IMR-90 (cell line): ENCODE results near the gene STXBP4. TPM values are rescaled to one million over a fixed set of nuclear protein-coding genes. Genes with fewer than 3 reads are reported as not detected.

Experiments
- ATAC-seq: fragments of 200-7000 bp; cut with Tn5 transposase; 2 replicates; pipeline ENCODE4 v1.9.1; 2020; ENCODE audit warnings: low read depth, mild to moderate bottlenecking, moderate library complexity
- BruUV-seq: library from RNA; stranded (reverse); fragments of 400-500 nt; replicated peaks from 2 replicates; lab custom pipeline; 2021; lab: Mats Ljungman, UMichigan
- CTCF ChIA-PET: fragments of 300-600 bp; formaldehyde crosslinking; extraction: SDS; loops from one replicate; lab custom pipeline; 2021; ENCODE audit warnings: antibody characterized with exemption; lab: Yijun Ruan, JAX
- POLR2A ChIA-PET: fragments of 300-600 bp; sonication (Branson Sonifier 250); formaldehyde crosslinking; loops from one replicate; lab custom pipeline; 2022; ENCODE audit warnings: antibody characterized with exemption; ENCODE audit not compliant: unreplicated experiment; lab: Charles Lee
- DNase-seq: peaks from one replicate; pipeline ENCODE4 v3.0.0; 2013
- H2AFZ ChIP-seq: replicated peaks from 2 replicates; pipeline ENCODE3; 2013; ENCODE audit warnings: low read length, mild to moderate bottlenecking; ENCODE audit not compliant: poor library complexity
- H2AK5ac ChIP-seq: 2 replicates; pipeline ENCODE4 v1.6.1; 2013; ENCODE audit warnings: low read depth, low read length, inconsistent platforms
- H2AK9ac ChIP-seq: replicated peaks from 2 replicates; pipeline ENCODE3; 2013; ENCODE audit warnings: mild to moderate bottlenecking, low read depth, low read length, moderate library complexity; ENCODE audit not compliant: poor library complexity
- H2BK120ac ChIP-seq: 2 replicates; pipeline ENCODE4 v1.6.1; 2013; ENCODE audit warnings: low read depth, low read length, inconsistent platforms
- H2BK15ac ChIP-seq: 3 replicates; pipeline ENCODE4 v1.6.1; 2013; ENCODE audit warnings: low read depth, low read length, inconsistent platforms
- H2BK20ac ChIP-seq: 2 replicates; pipeline ENCODE4 v1.6.1; 2013; ENCODE audit warnings: low read depth, mild to moderate bottlenecking, inconsistent platforms, low read length, moderate library complexity
- H2BK5ac ChIP-seq: 2 replicates; pipeline ENCODE4 v1.6.1; 2013; ENCODE audit warnings: mild to moderate bottlenecking, low read depth, low read length, inconsistent platforms; ENCODE audit not compliant: poor library complexity, severe bottlenecking
- H3K14ac ChIP-seq: replicated peaks from 2 replicates; pipeline ENCODE4 v1.6.1; 2013; ENCODE audit warnings: low read depth, low read length, inconsistent platforms
- H3K18ac ChIP-seq: 2 replicates; pipeline ENCODE4 v1.6.1; 2013; ENCODE audit warnings: low read depth, low read length, control low read depth
- H3K23ac ChIP-seq: 2 replicates; pipeline ENCODE4 v1.6.1; 2013; ENCODE audit warnings: low read depth, low read length, inconsistent platforms
- H3K27ac ChIP-seq: 2 replicates; pipeline ENCODE4 v1.5.1; 2013; ENCODE audit warnings: mild to moderate bottlenecking, control low read depth, low read length; ENCODE audit not compliant: insufficient read depth
- H3K27me3 ChIP-seq: 2 replicates; pipeline ENCODE4 v1.6.1; 2013; ENCODE audit warnings: low read length; ENCODE audit not compliant: control insufficient read depth, insufficient read depth
- H3K36me3 ChIP-seq: 2 replicates; pipeline ENCODE4 v1.6.1; 2013; ENCODE audit warnings: low read length, mixed read lengths; ENCODE audit not compliant: control insufficient read depth, insufficient read depth
- H3K4ac ChIP-seq: 2 replicates; pipeline ENCODE4 v1.6.1; 2013; ENCODE audit warnings: low read depth, low read length, inconsistent platforms
- H3K4me1 ChIP-seq: 2 replicates; pipeline ENCODE4 v1.6.1; 2013; ENCODE audit warnings: low read length, mixed read lengths; ENCODE audit not compliant: control insufficient read depth, insufficient read depth
- H3K4me2 ChIP-seq: 2 replicates; pipeline ENCODE4 v1.6.1; 2013; ENCODE audit warnings: low read depth, mild to moderate bottlenecking, control low read depth, low read length, moderate library complexity
- H3K4me3 ChIP-seq: 2 replicates; pipeline ENCODE4 v1.5.1; 2013; ENCODE audit warnings: low read depth, mild to moderate bottlenecking, control low read depth, low read length, moderate library complexity; ENCODE audit not compliant: insufficient read depth
- H3K56ac ChIP-seq: 2 replicates; pipeline ENCODE4 v1.6.1; 2013; ENCODE audit warnings: low read length, inconsistent platforms; ENCODE audit not compliant: insufficient read depth; ENCODE audit errors: extremely low read depth
- H3K79me1 ChIP-seq, 2 experiments: 2 replicates each; pipeline ENCODE4 v1.6.1; 2013; ENCODE audit warnings: low read length in 2 of 2, inconsistent platforms in 1 of 2, low read depth in 1 of 2
- H3K9ac ChIP-seq: 2 replicates; pipeline ENCODE4 v1.6.1; 2013; ENCODE audit warnings: low read depth, low read length, control low read depth
- H3K9me1 ChIP-seq: 2 replicates; pipeline ENCODE4 v1.6.1; 2013; ENCODE audit warnings: low read length, inconsistent platforms; ENCODE audit not compliant: insufficient read depth
- H3K9me3 ChIP-seq: 2 replicates; pipeline ENCODE4 v1.6.1; 2013; ENCODE audit warnings: low read length; ENCODE audit not compliant: control insufficient read depth, insufficient read depth
- H4K20me1 ChIP-seq: 2 replicates; pipeline ENCODE4 v1.6.1; 2013; ENCODE audit warnings: low read length, inconsistent platforms; ENCODE audit not compliant: insufficient read depth
- H4K5ac ChIP-seq: 2 replicates; pipeline ENCODE4 v1.6.1; 2013; ENCODE audit warnings: mild to moderate bottlenecking, low read depth, low read length, control low read depth
- H4K8ac ChIP-seq, 2 experiments: 2 replicates each; pipeline ENCODE4 v1.6.1; 2013; ENCODE audit warnings: low read depth in 2 of 2, low read length in 2 of 2, control low read depth in 1 of 2, inconsistent platforms in 1 of 2
- H4K91ac ChIP-seq: 2 replicates; pipeline ENCODE4 v1.6.1; 2013; ENCODE audit warnings: low read depth, low read length, inconsistent platforms; ENCODE audit not compliant: insufficient read depth
- BHLHE40 ChIP-seq: fragments of 150-350 bp; IDR thresholded peaks from 2 replicates; pipeline ENCODE4 v1.6.1; 2016; ENCODE audit warnings: mild to moderate bottlenecking, low read depth, low read length
- CEBPB ChIP-seq: IDR thresholded peaks from 2 replicates; pipeline ENCODE4 v1.6.1; 2012; ENCODE audit warnings: low read depth, low read length, improper control_type of control experiment
- CHD1 ChIP-seq: IDR thresholded peaks from 2 replicates; pipeline ENCODE4 v1.6.1; 2012; ENCODE audit warnings: low read depth, low read length, improper control_type of control experiment
- CTCF ChIP-seq: conservative IDR thresholded peaks from 2 replicates; pipeline ENCODE4 v1.5.1; 2012; ENCODE audit warnings: mild to moderate bottlenecking, low read depth, low read length, improper control_type of control experiment
- ELK1 ChIP-seq: fragments of 150-350 bp; IDR thresholded peaks from 2 replicates; pipeline ENCODE4 v1.6.1; 2016; ENCODE audit warnings: low read depth, mild to moderate bottlenecking, low read length, moderate library complexity, borderline replicate concordance
- FOS ChIP-seq: fragments of 150-350 bp; IDR thresholded peaks from 2 replicates; pipeline ENCODE4 v1.6.1; 2016; ENCODE audit warnings: low read depth, low read length
- MAZ ChIP-seq: IDR thresholded peaks from 2 replicates; pipeline ENCODE4 v1.6.1; 2012; ENCODE audit warnings: low read depth, mild to moderate bottlenecking, low read length, improper control_type of control experiment, moderate library complexity, borderline replicate concordance
- MXI1 ChIP-seq: IDR thresholded peaks from 2 replicates; pipeline ENCODE4 v1.6.1; 2012; ENCODE audit warnings: low read depth, mild to moderate bottlenecking, low read length, moderate library complexity, borderline replicate concordance
- NFE2L2 ChIP-seq: fragments of 150-350 bp; IDR thresholded peaks from 2 replicates; pipeline ENCODE4 v1.6.1; 2016; ENCODE audit warnings: low read depth, mild to moderate bottlenecking, low read length
- POLR2A ChIP-seq: IDR thresholded peaks from 2 replicates; pipeline ENCODE4 v1.6.1; 2012; ENCODE audit warnings: mild to moderate bottlenecking, low read depth, low read length
- RAD21 ChIP-seq: IDR thresholded peaks from 2 replicates; pipeline ENCODE4 v1.6.1; 2012; ENCODE audit warnings: low read length, improper control_type of control experiment
- RCOR1 ChIP-seq: IDR thresholded peaks from 2 replicates; pipeline ENCODE4 v1.6.1; 2012; ENCODE audit warnings: mild to moderate bottlenecking, low read length, improper control_type of control experiment; ENCODE audit not compliant: insufficient replicate concordance
- RFX5 ChIP-seq: IDR thresholded peaks from 2 replicates; pipeline ENCODE4 v1.8.0; 2012; ENCODE audit warnings: low read depth, mild to moderate bottlenecking, low read length, moderate library complexity
- SMC3 ChIP-seq: fragments of 150-350 bp; IDR thresholded peaks from 2 replicates; pipeline ENCODE4 v1.6.1; 2016; ENCODE audit warnings: low read depth, mild to moderate bottlenecking, antibody characterized with exemption, low read length, moderate library complexity
- USF2 ChIP-seq: fragments of 150-350 bp; IDR thresholded peaks from 2 replicates; pipeline ENCODE4 v1.6.1; 2017; ENCODE audit warnings: mild to moderate bottlenecking, antibody characterized with exemption, low read length, low read depth
- WGBS, 2 experiments: methylation state at CpG; one replicate each; pipeline versions ENCODE4 v1.1.5 to v1.1.7; 2013; ENCODE audit warnings: missing lambda C conversion rate in 2 of 2; ENCODE audit not compliant: insufficient read length in 1 of 2; ENCODE audit errors: extremely low coverage in 2 of 2; 5-methylcytosine and 5-hydroxymethylcytosine counted together
- dilution Hi-C: fragments of 300-500 bp; cut with HindIII; formaldehyde crosslinking; loops from one replicate; pipeline ENCODE4 v1.14.3; 2018; ENCODE audit warnings: low sequenced_read_pairs; ENCODE audit not compliant: unreplicated experiment
- in situ Hi-C: fragments of 300-500 bp; cut with MboI; formaldehyde crosslinking; loops from 3 replicates; pipeline ENCODE4 v1.14.3; 2019; ENCODE audit warnings: low sequenced_read_pairs, inconsistent platforms, mixed read lengths
- intact Hi-C: fragments of 100-400 bp; cut with micrococcal nuclease; formaldehyde crosslinking; loops from 2 replicates; pipeline ENCODE4 v1.10.0; 2022
- polyA plus RNA-seq, 3 experiments: library from polyadenylated mRNA; depleted of rRNA; stranded (reverse); fragments of >200 nt; gene quantifications; 2 replicates each; pipeline ENCODE4 v1.2.3, GENCODE V29; 2012; ENCODE audit warnings: low replicate concordance in 1 of 3
- total RNA-seq: library from RNA; depleted of rRNA; stranded (reverse); fragments of >200 nt; gene quantifications from 2 replicates; pipeline ENCODE4 v1.2.3, GENCODE V29; 2012

Gene STXBP4
- total and polyA plus RNA-seq, 2 of the 4 experiments (the other 2 are of a cell fraction) = 4.1 to 20.4 TPM

GRCh38 chr17:55004484-55004883 lies 35.9 kb downstream of the STXBP4 start:
- H3K27ac ChIP-seq = no peak overlapping the region
- ChIA-PET CTCF (interaction anchor here (2.1 kb wide), 1 partner anchor 11 kb away, joined by 6 read pairs; no protein-coding TSS in a partner anchor), POLR2A (no interaction called here)
- no peak overlapping the region for H3K56ac ChIP-seq
- H3K9ac ChIP-seq = no peak overlapping the region
- H2BK120ac ChIP-seq = no peak overlapping the region
- no peaks in the 10 kb centered on the region for H4K20me1 ChIP-seq
- no peaks in the 10 kb centered on the region for H3K36me3 ChIP-seq
- no peak for ATAC-seq
- no peaks in the 10 kb centered on the region for H3K9me3 ChIP-seq
- 75% methylated on average over 2 of the region's 5 CpGs; no CpG with 5 or more reads in 1 of the 2 experiments for WGBS, 2 experiments
- in situ Hi-C loops = no loop called here
- no peak overlapping the region for H2BK15ac ChIP-seq
- no peak overlapping the region for H4K8ac ChIP-seq
- no peak overlapping the region for H2AK5ac ChIP-seq
- DNase-seq = no peak
- no peaks in the 10 kb centered on the region for H3K79me1 ChIP-seq
- BruUV-seq = no TSS peak
- no peak overlapping the region for H3K18ac ChIP-seq
- H4K5ac ChIP-seq = no peak overlapping the region
- H4K91ac ChIP-seq = no peak overlapping the region
- dilution Hi-C loops = no loop called here
- H2AFZ ChIP-seq = no peak overlapping the region
- H2AK9ac ChIP-seq = no peak overlapping the region
- no peak overlapping the region for H2BK5ac ChIP-seq
- no peak overlapping the region for H3K14ac ChIP-seq
- no peaks in the 10 kb centered on the region for H3K27me3 ChIP-seq
- no peak overlapping the region for H3K4me2 ChIP-seq
- intact Hi-C loops = loop anchor here (10.0 kb wide), 1 partner anchor 60 kb away; no protein-coding TSS in a partner anchor
- no peaks in the 10 kb centered on the region for H3K4me1 ChIP-seq
- no peak overlapping the region for H3K23ac ChIP-seq
- TF ChIP-seq ELK1 (no peak), FOS (no peak), CTCF (no peak), MXI1 (no peak), BHLHE40 (no peak), CHD1 (no peak), POLR2A (no peak), RCOR1 (no peak), USF2 (no peak), NFE2L2 (no peak), MAZ (no peak), RFX5 (no peak), SMC3 (no peak), RAD21 (no peak), CEBPB (no peak)
- H3K4ac ChIP-seq = no peak overlapping the region
- no peak overlapping the region for H2BK20ac ChIP-seq
- no peaks in the 10 kb centered on the region for H3K9me1 ChIP-seq
- H3K4me3 ChIP-seq = no peak overlapping the region
